UCSD-AML1 (cell line): Measurements from ENCODE around the gene PITPNC1.
"Not testable (repeated sequence)": the region's sequence is repeated elsewhere in the genome, so short reads cannot be mapped to it uniquely, and the experiment has no call there.

Experiments
- DNase-seq: peaks from one replicate; lab custom pipeline; 2025; ENCODE audit not compliant: unreplicated experiment; lab: John Stamatoyannopoulos, UW

PITPNC1 gene

DNA sequence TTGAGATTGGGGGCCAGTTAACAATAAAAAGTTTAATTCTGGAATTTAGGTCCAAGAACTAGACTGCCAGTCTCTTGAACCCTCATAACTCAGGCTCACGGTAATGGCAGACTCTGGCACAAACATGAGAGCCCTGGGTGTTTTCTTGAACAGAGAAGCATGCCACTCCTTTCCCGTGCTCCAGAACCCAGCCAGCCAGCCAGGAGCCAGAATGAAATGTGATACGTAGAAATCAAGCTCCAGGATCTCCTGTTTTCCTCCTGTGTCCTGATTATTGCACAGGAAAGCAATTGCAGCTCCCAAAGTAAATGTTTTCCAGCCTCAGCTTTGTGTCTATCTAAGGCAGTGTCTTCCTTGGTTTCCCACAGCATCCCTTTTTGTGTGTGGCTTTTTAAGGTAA lies 294.4 kb downstream of the PITPNC1 start:
- DNase-seq: no peak

DNA sequence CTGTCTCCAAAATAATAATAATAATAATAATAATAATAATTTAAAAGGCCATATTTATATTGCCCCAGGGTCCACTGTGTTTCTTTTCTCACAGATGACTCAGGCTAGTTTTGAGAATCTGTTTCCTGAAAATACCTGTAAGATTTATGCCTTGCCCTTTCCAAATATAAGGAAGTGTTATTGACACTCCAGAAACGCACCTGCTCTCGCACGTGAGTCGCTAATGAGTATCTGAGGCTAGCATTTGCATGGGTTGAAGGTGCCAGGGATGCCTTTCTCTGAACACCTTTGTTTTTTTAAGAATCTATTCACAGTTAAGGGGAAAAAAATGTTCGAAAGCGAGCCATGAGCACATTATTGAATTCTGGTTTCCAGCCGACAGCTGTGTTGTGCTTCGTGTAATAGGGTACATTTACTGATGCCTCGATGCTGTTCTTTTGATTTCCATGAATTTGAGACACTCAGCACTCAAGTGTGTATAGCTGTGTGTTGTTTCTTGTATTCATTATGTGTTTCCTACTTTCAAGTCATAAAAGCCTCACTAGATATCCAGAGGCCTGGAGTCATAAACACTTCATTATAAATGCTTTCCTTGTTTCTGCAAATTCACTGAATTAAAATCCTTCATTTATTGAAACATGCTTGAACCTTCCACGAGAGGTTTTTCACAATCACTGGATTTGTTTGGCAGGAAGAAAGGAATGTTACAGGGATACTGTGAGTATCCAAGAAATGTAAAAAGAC lies 295.7 kb downstream of the PITPNC1 start:
- DNase-seq: no peak

DNA sequence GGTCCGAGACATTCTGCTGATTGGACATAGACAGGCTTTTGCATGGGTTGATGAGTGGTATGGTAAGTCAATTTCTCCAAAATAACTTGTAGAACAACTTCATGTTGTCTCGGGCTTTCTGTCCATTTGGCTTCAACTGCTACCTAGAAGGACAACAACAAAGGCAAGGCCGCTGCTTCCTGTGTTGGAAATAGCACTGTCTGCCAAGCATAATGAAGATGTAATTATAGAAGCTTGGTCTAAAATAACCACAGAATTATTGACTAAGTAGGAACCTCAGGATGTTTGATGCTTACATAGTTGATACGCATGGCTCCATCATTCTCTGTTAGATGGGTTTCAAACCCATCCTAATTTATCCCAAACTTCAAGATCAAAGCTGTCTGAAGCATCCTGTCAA lies 298.4 kb downstream of the PITPNC1 start:
- no peak for DNase-seq

DNA sequence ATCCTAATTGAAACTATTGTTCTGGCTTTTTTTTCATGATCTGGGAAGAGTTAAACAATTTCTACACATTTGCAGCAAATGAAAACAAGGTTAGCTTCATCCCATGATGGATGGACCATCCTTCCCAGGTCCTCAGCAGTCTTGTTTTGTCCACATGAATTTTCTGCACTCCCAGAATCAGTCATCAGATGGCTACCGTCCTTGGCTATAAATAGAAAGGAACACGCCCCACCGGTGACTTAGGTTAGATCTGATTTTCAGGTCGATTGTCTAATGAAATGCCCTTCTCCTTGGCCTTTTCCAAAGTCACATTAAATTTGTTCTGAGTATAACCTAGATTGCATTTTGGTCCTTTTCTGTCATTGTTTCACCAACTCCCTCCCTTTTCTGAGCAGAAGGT lies 299.2 kb downstream of the PITPNC1 start:
- no peak for DNase-seq

DNA sequence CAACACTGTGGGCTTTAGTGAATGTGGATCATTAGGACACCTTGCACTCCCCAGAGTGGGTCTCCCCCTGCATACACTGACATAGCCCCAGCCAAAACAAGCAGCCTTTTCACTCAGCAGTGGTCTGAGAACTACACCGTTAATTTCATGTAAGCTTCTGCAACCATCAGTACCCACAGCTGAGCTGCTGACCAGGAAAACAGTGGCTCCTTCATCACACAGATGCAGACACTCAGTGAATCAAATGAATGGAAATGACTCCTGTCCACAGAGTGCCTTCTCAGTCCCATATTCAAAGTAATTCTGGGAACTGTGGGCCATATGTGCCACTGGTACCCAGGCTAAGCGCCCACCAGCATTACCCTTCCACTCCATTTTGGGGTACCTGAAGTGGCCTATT lies 301.3 kb downstream of the PITPNC1 start:
- DNase-seq: no peak

DNA sequence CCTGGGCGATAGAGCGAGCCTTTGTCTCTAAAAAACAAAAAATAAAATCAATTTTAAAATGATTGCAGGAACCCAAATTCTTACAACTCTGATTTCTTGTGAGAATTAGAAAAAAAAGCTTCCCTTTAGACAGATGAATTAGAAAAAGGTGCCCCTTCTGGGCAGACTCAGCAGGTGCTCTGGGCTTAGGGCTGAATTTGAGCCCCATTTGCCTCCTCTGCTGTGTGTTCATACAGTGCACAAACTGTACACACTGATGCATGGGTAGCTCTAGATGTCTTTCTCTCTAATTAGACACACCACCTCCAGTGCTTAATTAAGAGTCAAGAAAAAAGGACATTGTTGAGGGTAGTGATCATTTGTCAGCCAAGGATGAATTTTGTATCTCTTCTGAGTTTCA lies 302.1 kb downstream of the PITPNC1 start:
- no peak for DNase-seq

DNA sequence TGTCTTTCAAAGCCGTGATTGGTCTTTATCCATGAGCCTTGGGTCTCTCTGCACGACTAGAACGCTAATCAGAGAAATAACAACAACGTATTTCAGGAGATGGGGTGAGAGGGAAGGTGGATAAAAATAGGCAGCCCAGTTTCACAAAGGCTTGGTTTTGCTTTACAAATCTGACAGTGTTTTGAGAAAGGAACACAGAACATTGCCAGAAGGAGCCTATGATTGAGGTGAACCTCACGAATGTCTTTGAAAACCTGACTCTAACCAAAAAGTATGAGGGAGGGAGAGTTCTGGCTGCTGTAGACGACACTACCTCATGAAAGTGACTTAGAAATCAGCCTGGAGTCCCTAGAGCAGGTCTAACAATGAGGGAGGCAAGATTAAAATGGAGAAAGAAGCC lies 302.6 kb downstream of the PITPNC1 start:
- DNase-seq: no peak

DNA sequence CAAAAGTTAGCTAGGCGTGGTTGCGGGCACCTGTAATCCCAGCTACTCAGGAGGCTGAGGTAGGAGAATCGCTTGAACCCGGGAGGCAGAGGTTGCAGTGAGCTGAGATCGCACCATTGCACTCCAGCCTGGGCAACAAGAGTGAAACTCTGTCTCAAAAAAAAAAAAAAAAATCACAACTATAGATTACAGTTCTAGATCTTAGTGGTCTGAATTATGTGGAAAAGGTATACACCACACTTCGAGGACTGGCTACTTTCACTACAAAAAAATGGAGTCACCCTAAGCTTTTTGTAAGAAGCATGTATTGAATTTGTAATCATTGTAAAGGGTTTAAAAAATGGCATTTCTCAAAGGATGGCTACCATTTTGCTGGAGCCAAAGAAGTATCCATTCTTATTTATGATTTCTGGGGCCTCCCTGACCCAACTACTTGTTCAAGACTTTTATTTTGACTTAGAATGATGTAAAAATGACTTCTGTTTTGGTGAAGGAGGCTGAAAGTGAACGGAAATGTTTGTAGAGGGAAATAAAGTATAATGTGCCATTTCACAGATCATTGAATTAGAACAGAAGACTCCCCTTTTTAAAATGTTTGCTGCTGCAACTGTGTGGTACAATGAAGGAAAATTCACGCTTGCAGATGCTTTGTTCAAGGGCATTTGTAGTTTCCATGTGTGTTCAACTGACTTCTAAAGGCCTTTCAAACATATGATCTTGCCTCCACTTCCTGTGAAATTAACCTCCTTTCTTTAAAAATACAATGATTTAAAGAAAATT lies 303.6 kb downstream of the PITPNC1 start:
- DNase-seq: no peak

DNA sequence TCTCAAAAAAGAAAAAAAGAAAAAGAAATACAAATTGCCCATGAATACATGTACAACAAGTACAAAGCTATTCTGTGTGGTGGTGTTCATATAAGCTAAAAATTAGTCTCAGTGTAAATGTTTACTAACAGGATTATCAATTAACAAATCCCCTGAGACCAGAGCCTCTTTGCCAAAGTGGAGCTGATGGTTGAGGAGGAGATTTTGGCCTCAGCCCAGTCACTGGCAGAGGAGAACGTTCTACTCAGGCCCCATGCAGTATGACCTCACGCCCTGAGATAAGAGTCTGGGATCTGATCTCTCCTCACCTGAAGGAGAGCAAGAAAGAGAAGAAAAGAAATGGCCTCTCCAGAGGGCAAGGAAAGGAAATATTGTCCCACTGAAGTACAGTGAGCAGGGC lies 305.1 kb downstream of the PITPNC1 start:
- no peak for DNase-seq

DNA sequence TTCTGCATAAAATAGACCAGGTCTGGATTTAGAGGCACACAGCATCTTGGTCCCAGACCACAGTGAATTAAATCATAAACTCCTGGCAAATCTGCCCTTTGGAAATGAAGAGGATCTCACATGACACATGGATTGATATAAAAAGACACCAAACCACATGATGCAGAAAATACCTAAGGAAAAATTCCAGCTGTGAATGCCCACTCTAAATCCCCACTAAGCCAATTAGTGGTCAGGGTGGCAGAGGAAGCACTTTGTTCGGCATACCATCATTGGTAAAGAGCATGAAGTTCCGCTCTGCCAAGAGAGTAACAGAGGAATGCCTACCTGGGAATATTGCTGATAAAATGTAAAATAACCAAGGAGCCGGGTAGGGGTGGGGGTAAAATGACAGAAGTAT lies 308.3 kb downstream of the PITPNC1 start:
- DNase-seq: no peak

DNA sequence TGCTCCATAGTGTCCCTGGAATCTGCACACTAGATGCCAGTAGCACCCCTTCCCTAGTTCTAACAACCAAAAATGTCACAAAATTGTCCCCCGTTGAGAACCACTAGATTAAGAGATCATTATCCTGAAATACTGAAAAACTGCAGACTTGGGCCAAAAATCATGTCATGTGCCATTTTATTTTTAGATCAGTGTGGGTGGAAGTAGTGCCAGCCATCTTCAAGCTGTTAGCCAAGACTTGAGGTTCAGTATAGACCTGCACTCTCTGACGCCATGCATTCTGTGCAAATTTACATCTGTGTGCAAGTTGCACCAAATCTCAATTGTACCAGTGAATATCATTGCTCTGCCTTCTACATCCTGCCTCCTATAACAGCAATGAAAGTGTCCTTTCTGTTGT lies 309.2 kb downstream of the PITPNC1 start:
- DNase-seq: no peak

DNA sequence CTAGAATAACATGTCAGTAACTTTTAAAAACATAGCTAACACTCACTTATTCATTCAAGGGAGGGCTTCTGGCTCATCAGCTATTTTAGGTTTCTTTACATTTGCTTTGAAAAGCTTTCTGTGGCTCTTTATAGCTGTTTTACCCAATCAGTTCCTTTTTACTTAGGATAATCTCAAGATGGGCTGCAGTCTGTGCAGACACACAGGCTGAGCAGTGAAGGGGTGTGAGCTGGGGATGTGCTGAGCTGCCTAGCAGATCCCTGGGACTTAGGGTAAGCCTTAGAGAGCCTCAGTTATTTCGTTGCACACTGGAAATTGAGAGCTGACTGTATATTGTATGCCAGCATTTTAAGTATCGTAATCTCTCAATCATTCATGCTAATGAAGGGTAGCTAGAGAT lies 310.4 kb downstream of the PITPNC1 start:
- no peak for DNase-seq

DNA sequence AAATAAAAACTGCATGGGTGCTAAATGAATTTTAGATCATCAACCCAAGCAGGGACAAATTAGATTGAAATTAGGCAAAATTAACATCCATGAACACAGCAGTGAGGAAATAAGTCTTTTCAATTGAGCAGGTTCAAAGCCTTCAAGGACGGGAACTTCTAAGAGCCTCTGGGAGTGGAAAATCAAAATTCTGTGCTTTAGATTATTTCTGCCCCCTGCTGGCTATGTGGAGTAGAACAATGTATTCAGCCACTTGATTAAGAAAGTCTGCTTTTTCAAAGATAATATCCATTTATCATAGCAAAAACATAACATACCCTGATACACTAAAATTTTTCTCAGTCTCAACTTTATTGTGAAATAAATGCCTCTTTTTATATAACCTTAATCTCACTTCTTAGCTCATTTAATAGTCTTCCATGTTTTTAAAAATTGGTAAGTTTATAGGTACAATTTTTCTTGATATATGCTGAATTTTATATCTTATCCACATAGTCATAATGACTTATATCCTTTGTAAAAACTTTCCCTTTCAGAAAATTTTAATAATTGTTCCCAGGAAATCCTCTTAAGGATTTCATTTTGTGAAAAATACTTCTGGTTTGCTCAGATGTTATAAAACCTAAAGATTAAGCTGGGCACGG lies 312.6 kb downstream of the PITPNC1 start:
- DNase-seq: no peak

DNA sequence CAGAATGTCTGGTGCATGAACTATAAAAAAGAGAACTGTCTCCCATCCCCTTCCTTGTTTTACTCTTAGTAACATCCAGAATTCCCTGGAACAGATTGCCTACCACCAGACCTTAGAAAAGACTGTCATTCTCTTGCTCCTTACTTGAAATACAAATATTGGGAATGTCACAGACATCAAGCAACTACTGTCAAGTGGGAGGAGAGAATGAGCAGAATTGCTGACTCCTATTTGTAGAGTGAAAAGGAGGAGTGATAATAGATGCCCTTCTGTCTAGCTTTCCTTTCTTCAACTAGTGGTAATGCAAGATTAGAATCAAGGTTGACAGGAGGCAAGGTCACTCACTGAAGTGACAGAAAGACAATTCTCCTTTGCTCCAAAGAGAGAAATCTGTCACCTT lies 316.7 kb downstream of the PITPNC1 start:
- DNase-seq: no peak

DNA sequence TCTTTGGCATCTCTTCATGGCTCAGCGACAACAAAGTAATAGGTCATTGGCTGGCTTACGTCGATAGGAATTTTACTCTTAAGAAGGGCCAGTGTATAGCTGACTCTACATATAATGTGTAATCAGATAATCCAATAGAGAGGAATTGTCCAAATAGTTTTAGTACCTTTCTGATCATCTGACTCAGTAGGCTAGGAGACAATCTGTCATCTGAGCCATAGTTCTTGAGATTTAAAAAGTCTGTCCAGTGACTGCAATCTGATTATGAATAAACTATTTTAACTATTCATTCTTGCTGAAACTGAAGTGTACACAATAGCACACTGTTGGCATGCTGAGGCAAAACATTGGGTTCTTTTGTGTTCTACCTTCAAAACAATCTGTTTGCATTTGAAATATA lies 319.3 kb downstream of the PITPNC1 start:
- DNase-seq: no peak

DNA sequence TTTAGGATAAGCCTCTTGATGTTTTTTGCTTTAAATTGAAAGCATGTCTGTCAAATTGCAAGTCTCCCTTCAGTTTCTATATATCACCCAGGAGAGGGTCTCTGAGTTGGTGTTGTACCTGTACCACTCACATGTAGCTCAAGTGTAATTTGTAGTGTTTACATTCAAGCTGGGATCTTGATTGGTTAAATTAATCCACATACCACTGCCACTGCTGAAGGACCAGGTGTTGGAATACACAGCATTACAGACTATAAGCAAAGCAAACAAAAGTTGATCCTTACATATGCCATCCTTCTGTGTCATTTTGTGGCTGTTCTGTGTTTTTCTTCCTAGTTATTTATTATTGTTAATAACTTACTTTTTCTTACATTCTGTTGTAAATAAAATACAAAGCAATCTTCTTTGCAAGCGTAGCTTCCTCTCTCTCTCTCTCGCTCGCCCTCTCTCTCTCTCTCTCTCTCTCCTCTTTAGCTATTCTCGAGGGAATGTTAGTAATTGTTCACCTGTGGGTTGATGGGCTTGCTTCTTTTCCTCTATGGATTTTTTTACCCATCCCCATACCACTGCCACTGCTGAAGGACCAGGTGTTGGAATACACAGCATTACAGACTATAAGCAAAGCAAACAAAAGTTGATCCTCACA lies 319.9 kb downstream of the PITPNC1 start:
- no peak for DNase-seq

DNA sequence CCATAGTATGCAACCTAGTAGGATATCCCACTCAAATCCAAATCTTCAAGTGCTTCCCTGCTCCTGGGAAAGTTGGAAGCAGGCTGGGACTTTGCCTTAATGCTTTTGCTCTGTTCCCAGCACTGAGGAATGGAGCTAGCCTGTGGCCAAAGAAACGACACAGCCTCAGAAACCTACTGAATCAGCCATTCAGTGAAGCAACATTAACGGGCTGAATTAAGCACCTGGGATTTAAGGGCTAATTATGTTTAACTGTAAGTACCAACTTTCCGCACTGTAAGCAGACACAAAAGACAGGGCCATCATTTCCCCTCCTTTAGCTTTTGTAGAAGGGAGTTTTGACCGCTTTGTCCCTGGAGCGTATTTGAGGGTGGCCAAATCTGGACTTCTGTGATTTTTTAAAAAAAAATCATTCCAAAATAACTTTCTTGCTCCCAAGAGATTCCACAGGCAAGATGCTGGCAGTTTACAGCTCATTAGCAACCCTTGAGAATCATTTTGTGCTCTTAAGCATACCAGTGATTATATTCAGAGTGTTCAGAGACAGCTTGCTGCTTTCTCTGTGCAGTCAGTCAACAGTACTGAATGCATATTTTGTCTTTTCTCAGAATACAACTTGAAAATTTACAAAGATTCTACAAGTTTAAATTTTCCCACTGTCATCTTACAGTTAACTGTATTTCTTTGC lies 323.1 kb downstream of the PITPNC1 start:
- no peak for DNase-seq

DNA sequence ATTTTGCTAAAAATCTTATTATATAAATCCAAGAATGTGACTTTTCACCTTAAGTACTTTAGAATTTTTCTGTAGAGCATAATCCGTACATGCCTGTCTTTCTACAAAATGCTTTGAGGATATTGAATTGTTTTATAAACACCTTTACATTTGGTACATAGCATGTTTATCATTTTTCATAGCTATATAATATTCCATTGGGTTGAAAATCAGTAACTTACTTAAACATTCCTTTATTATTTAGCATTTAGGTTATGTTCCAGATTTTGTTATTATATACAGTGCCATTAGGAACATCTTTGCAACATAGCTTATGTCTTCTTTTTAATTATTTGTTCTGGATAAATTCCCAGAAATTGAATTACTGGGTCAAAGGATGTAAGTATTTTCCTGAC lies 323.6 kb downstream of the PITPNC1 start:
- no peak for DNase-seq

DNA sequence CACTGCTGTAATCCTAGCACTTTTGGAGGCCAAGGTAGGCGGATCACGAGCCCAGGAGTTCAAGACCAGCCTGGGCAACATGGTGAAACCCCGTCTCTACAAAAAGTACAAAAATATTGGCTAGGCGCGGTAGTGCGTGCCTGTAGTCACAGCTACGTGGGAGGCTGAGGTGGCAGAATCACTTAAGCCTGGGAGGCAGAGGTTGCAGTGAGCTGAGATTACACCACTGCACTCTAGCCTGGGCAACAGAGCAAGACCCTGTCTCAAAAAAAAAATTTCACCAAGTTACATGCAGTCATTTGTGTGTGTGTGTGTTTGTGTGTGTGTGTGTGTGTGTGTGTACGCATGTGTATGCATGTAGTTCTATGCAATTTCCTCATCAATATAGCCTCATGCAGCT lies 325.8 kb downstream of the PITPNC1 start:
- not testable (repeated sequence) for DNase-seq

DNA sequence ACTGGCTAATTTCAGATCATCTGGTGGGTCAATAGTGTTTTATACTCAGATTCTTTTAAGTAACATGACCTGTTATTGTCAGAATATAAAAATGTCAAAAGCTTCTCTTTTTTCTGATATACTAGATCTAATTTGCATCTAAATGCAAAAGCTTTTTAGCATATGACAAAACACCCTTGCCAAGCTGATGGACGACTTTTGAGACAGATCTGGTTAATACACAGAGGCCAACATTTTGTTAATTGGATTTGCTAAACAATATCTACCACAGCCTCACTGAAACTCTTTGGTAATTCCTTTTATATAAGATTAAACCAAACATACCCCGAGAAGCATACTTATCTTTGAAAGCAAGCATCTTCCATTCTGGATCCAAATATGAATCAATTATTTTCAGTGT lies 330.4 kb downstream of the PITPNC1 start:
- DNase-seq: no peak

DNA sequence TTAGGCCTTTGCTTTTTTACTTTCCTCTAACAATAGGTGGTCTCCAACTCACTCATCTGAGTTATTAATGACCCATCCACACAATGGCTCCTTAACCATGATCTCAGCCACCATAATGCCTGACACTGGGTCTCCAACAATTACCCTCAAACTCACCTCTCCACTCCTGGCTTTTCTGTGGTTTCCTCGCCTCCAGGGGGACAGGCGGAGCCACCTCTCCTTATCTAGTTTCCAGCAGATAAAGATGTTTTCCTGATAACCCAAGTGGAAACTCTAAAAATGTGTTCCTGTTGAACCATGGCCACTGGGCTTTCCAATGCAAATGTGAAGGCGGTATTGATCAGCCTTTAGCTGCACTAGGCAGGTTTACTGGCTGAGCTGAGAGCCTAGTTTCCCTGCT lies 331.3 kb downstream of the PITPNC1 start:
- no peak for DNase-seq
